Measurements from ENCODE around the gene RBMS1. TPM values are rescaled to one million over a fixed set of nuclear protein-coding genes. Genes with fewer than 3 reads are reported as not detected.

The RBMS1 gene
- total and polyA plus RNA-seq, 2 donors (not counting 1 experiment from before 2014, with no cell fraction given), result 18.0 to 36.7 TPM

GRCh38 chr2:160318218-160318617 lies 175.4 kb downstream of the RBMS1 start:
- no peak overlapping the region for H3K9ac ChIP-seq (ENCODE audit: low read length)
- DNase-seq, result no peak
- POLR2A ChIA-PET, result no interaction called here
- H3K4me1 Mint-ChIP-seq, result peaks cover 19% of the 10 kb centered on the region
- H3K9me3 ChIP-seq (ENCODE audit: control extremely low read depth in 1 of 3, control insufficient read depth in 2 of 3, insufficient read depth in 1 of 3, low read length in 2 of 3), result no peaks in the 10 kb centered on the region
- no peak overlapping the region for H3K4me3 Mint-ChIP-seq
- no peak overlapping the region for H2AFZ ChIP-seq (ENCODE audit: insufficient read depth, low read depth, low read length, poor library complexity, severe bottlenecking)
- H3K4me1 ChIP-seq (ENCODE audit: control insufficient read depth in 2 of 2, insufficient read depth in 2 of 2, low read length in 2 of 2), result peaks cover 0 to 4% of the 10 kb centered on the region in 2 donors
- peaks cover 22% of the 10 kb centered on the region for H4K20me1 ChIP-seq (ENCODE audit: control insufficient read depth, insufficient read depth, low read length, poor library complexity, severe bottlenecking)
- TF ChIP-seq, protein P1, sequence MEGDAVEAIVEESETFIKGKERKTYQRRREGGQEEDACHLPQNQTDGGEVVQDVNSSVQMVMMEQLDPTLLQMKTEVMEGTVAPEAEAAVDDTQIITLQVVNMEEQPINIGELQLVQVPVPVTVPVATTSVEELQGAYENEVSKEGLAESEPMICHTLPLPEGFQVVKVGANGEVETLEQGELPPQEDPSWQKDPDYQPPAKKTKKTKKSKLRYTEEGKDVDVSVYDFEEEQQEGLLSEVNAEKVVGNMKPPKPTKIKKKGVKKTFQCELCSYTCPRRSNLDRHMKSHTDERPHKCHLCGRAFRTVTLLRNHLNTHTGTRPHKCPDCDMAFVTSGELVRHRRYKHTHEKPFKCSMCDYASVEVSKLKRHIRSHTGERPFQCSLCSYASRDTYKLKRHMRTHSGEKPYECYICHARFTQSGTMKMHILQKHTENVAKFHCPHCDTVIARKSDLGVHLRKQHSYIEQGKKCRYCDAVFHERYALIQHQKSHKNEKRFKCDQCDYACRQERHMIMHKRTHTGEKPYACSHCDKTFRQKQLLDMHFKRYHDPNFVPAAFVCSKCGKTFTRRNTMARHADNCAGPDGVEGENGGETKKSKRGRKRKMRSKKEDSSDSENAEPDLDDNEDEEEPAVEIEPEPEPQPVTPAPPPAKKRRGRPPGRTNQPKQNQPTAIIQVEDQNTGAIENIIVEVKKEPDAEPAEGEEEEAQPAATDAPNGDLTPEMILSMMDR (IDR thresholded peaks at IDR 0.05), result no peak
- no peak for TF ChIP-seq EZH2 (IDR thresholded peaks at IDR 0.05; ENCODE audit: borderline replicate concordance, insufficient read depth, low read depth, low read length, poor library complexity, severe bottlenecking)
- H3K27ac Mint-ChIP-seq, result no peak overlapping the region
- no peaks in the 10 kb centered on the region for H3K27me3 ChIP-seq (replicated peaks in 1 of 4; ENCODE audit: control extremely low read depth in 1 of 4, control insufficient read depth in 3 of 4, insufficient read depth in 4 of 4, low read length in 3 of 4)
- intact Hi-C loops (cut with micrococcal nuclease), result no loop called here
- no peak overlapping the region for H3K27ac ChIP-seq (ENCODE audit: low read length in 2 of 2)
- H3K79me2 ChIP-seq (ENCODE audit: control insufficient read depth, insufficient read depth, low read length), result peaks cover 10% of the 10 kb centered on the region
- H3K4me3 ChIP-seq (ENCODE audit: control extremely low read depth in 1 of 5, extremely low read depth in 1 of 5, insufficient read depth in 1 of 5, low read depth in 2 of 5, low read length in 4 of 5), result no peak overlapping the region
- peaks cover 4 to 7% of the 10 kb centered on the region in 2 experiments for H3K36me3 ChIP-seq (replicated peaks in 1 of 2; ENCODE audit: control extremely low read depth in 1 of 2, control insufficient read depth in 1 of 2, extremely low read depth in 1 of 2, insufficient read depth in 2 of 2, low read length in 1 of 2)
- H3K4me2 ChIP-seq (replicated peaks; ENCODE audit: low read depth, low read length, poor library complexity, severe bottlenecking), result no peak overlapping the region
- CTCF ChIA-PET, result no interaction called here
- H3K9me3 Mint-ChIP-seq (ENCODE audit: insufficient read depth), result no peaks in the 10 kb centered on the region
- H3K27me3 Mint-ChIP-seq, result no peaks in the 10 kb centered on the region
- ATAC-seq (ENCODE audit: low read depth), result no peak

DNA sequence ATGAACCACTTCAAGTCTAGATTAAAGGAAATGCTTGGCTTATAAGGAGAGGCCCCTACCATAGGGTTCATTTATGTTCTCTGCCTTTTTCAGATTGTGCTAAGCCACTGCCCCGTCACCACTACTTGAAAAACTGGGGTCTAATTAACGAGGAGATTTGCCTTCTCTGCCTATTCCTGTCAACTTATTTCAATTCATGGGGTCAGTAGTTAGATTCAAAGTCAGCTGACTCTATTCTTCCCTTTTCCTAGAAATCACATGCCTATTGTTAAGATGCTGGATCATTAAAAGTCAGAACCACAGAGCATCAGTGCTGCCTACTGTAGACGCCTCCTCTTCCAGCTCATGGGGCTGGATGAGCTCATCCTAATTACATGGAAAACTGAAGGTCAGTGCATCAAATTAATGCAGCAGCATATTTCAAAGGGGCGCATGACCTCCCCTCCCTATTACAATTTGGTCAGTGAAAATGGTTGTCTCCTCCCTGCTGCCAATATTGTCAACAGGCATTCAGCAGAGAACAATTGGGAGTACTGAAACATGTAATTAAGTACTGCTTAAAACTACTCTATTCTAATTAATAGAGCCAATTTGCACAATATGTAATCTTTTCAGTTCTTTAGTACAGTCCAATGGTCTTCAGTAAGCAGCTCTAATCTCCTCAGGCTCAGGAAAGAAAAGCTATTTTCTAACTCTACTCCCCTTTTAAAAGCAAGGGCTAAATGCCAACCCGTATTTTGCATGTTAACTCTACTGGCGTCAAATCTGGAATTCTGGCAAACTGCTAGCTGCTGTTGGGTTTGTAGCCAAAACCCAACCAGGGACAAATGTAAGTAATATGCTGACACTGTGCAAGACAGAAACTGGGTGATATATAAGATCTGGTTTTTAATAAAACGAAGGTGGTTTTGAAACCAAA lies 176.2 kb downstream of the RBMS1 start:
- Histone ChIP-seq H3K4me1 (ENCODE audit: control insufficient read depth in 2 of 2, insufficient read depth in 2 of 2, low read length in 2 of 2) (peaks cover 0 to 2% of the 10 kb centered on the region in 2 donors), H3K9ac (ENCODE audit: low read length) (no peak overlapping the region), H3K27me3 (replicated peaks in 1 of 4; ENCODE audit: control extremely low read depth in 1 of 4, control insufficient read depth in 3 of 4, insufficient read depth in 4 of 4, low read length in 3 of 4) (no peaks in the 10 kb centered on the region), H2AFZ (ENCODE audit: insufficient read depth, low read depth, low read length, poor library complexity, severe bottlenecking) (no peak overlapping the region), H3K27ac (ENCODE audit: low read length in 2 of 2) (no peak overlapping the region), H3K9me3 (ENCODE audit: control extremely low read depth in 1 of 3, control insufficient read depth in 2 of 3, insufficient read depth in 1 of 3, low read length in 2 of 3) (no peaks in the 10 kb centered on the region), H3K4me3 (ENCODE audit: control extremely low read depth in 1 of 5, extremely low read depth in 1 of 5, insufficient read depth in 1 of 5, low read depth in 2 of 5, low read length in 4 of 5) (no peak overlapping the region), H3K4me2 (replicated peaks; ENCODE audit: low read depth, low read length, poor library complexity, severe bottlenecking) (no peak overlapping the region), H3K79me2 (ENCODE audit: control insufficient read depth, insufficient read depth, low read length) (peaks cover 10% of the 10 kb centered on the region), H4K20me1 (ENCODE audit: control insufficient read depth, insufficient read depth, low read length, poor library complexity, severe bottlenecking) (peaks cover 14% of the 10 kb centered on the region), H3K36me3 (replicated peaks in 1 of 2; ENCODE audit: control extremely low read depth in 1 of 2, control insufficient read depth in 1 of 2, extremely low read depth in 1 of 2, insufficient read depth in 2 of 2, low read length in 1 of 2) (peaks cover 4 to 9% of the 10 kb centered on the region in 2 experiments)
- H3K4me1 Mint-ChIP-seq, result peaks cover 15% of the 10 kb centered on the region
- no peaks in the 10 kb centered on the region for H3K27me3 Mint-ChIP-seq
- ATAC-seq (ENCODE audit: low read depth) (no peak), DNase-seq (no peak)
- no peak overlapping the region for H3K27ac Mint-ChIP-seq
- TF ChIP-seq EZH2 (IDR thresholded peaks at IDR 0.05; ENCODE audit: borderline replicate concordance, insufficient read depth, low read depth, low read length, poor library complexity, severe bottlenecking), result no peak
- TF ChIP-seq, protein P1 (IDR thresholded peaks at IDR 0.05), result no peak
- WGBS (ENCODE audit: insufficient coverage), result 100% methylated on average over 5 of the region's 7 CpGs
- no peaks in the 10 kb centered on the region for H3K9me3 Mint-ChIP-seq (ENCODE audit: insufficient read depth)
- intact Hi-C loops (cut with micrococcal nuclease), result no loop called here
- H3K4me3 Mint-ChIP-seq, result no peak overlapping the region
- POLR2A ChIA-PET, result no interaction called here
- CTCF ChIA-PET, result interaction anchor here (0.7 to 1.4 kb wide), 3 partner anchors 10 to 676 kb away, joined by 3 read pairs; no protein-coding TSS in a partner anchor
